HL-60 (cell line): ENCODE data around the gene S1PR3.

ENCODE experiments used
- DNase-seq, 2 experiments: peaks; one replicate each; pipeline ENCODE4 v3.0.0-alpha.2; 2010 to 2020; ENCODE audit warnings: low read depth in 1 of 2, low spot score in 1 of 2
- H3K27ac ChIP-seq: fragments of 250-450 bp; sonication (Bioruptor Pico); replicated peaks from 2 replicates; pipeline ENCODE4 v1.5.1; 2020; ENCODE audit warnings: mild to moderate bottlenecking, moderate library complexity
- H3K27me3 ChIP-seq: fragments of 250-450 bp; sonication (Bioruptor Pico); 2 replicates; pipeline ENCODE4 v1.5.1; 2021; ENCODE audit warnings: mild to moderate bottlenecking, moderate library complexity; ENCODE audit not compliant: insufficient read depth, poor library complexity, severe bottlenecking
- H3K4me3 ChIP-seq: replicated peaks from 2 replicates; pipeline ENCODE4 v1.5.1; 2011; ENCODE audit warnings: mild to moderate bottlenecking, control low read depth, low read length; ENCODE audit not compliant: insufficient read depth
- CTCF ChIP-seq: IDR thresholded peaks from one replicate; pipeline ENCODE4 v1.5.1; 2011; ENCODE audit warnings: low read length, control low read depth, inconsistent platforms; ENCODE audit not compliant: insufficient read depth
- GABPA ChIP-seq: IDR thresholded peaks from 2 replicates; pipeline ENCODE4 v1.6.1; 2012; ENCODE audit warnings: low read depth
- POLR2AphosphoS5 ChIP-seq: IDR thresholded peaks from 2 replicates; pipeline ENCODE4 v1.6.1; 2012; ENCODE audit warnings: low read depth
- SPI1 ChIP-seq: IDR thresholded peaks from 2 replicates; pipeline ENCODE4 v1.6.1; 2012; ENCODE audit warnings: low read depth, mild to moderate bottlenecking, borderline replicate concordance
- TF ChIP-seq, protein P1 (sequence below): IDR thresholded peaks from 2 replicates; pipeline ENCODE4 v1.6.1; 2012; ENCODE audit warnings: low read depth; ENCODE audit not compliant: insufficient replicate concordance

S1PR3 gene

GRCh38 chr9:89053301-89053700, 62.0 kb downstream of the S1PR3 start:
- no peaks in the 10 kb centered on the region for H3K27me3 ChIP-seq
- TF ChIP-seq SPI1 (no peak), GABPA (no peak), CTCF (no peak), POLR2AphosphoS5 (no peak)
- TF ChIP-seq, protein P1, sequence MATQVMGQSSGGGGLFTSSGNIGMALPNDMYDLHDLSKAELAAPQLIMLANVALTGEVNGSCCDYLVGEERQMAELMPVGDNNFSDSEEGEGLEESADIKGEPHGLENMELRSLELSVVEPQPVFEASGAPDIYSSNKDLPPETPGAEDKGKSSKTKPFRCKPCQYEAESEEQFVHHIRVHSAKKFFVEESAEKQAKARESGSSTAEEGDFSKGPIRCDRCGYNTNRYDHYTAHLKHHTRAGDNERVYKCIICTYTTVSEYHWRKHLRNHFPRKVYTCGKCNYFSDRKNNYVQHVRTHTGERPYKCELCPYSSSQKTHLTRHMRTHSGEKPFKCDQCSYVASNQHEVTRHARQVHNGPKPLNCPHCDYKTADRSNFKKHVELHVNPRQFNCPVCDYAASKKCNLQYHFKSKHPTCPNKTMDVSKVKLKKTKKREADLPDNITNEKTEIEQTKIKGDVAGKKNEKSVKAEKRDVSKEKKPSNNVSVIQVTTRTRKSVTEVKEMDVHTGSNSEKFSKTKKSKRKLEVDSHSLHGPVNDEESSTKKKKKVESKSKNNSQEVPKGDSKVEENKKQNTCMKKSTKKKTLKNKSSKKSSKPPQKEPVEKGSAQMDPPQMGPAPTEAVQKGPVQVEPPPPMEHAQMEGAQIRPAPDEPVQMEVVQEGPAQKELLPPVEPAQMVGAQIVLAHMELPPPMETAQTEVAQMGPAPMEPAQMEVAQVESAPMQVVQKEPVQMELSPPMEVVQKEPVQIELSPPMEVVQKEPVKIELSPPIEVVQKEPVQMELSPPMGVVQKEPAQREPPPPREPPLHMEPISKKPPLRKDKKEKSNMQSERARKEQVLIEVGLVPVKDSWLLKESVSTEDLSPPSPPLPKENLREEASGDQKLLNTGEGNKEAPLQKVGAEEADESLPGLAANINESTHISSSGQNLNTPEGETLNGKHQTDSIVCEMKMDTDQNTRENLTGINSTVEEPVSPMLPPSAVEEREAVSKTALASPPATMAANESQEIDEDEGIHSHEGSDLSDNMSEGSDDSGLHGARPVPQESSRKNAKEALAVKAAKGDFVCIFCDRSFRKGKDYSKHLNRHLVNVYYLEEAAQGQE: no peak
- no peak for DNase-seq
- H3K4me3 ChIP-seq: no peak overlapping the region
- H3K27ac ChIP-seq: no peak overlapping the region
